Fibroblast of lung (primary cell): ENCODE measurements around the gene TRERF1. TPM values are rescaled to one million over a fixed set of nuclear protein-coding genes. Genes with fewer than 3 reads are reported as not detected.

Experiments used
- DNase-seq, 2 donors: peaks; one replicate each; pipeline versions ENCODE4 v3.0.0 to v3.0.0-alpha.2; 2010; ENCODE audit warnings: low read depth in 2 of 2
- H2AFZ ChIP-seq: 2 replicates; pipeline ENCODE4 v1.5.1; 2012; ENCODE audit warnings: low read length, control low read depth, inconsistent platforms
- H3K27ac ChIP-seq: 2 replicates; pipeline ENCODE4 v1.5.1; 2011; ENCODE audit warnings: low read length, control low read depth; ENCODE audit not compliant: insufficient read depth
- H3K27me3 ChIP-seq: 2 replicates; pipeline ENCODE4 v1.5.1; 2011; ENCODE audit warnings: mild to moderate bottlenecking, low read length; ENCODE audit not compliant: control insufficient read depth, insufficient read depth
- H3K36me3 ChIP-seq: 2 replicates; pipeline ENCODE4 v1.5.1; 2011; ENCODE audit warnings: low read length; ENCODE audit not compliant: control insufficient read depth, insufficient read depth
- H3K4me1 ChIP-seq: 2 replicates; pipeline ENCODE4 v1.5.1; 2011; ENCODE audit warnings: low read length; ENCODE audit not compliant: control insufficient read depth, insufficient read depth; ENCODE audit errors: extremely low read depth
- H3K4me2 ChIP-seq: 2 replicates; pipeline ENCODE4 v1.5.1; 2011; ENCODE audit warnings: low read length, control low read depth; ENCODE audit not compliant: insufficient read depth; ENCODE audit errors: extremely low read depth
- H3K4me3 ChIP-seq, 4 experiments: fragments of 200-600 bp in 1 of 4; sonication (generic) in 1 of 4; replicated peaks in 1 of 4; 2 replicates each; pipeline ENCODE4 v1.5.1; 2011 to 2016; ENCODE audit warnings: low read length in 4 of 4, low read depth in 3 of 4, mild to moderate bottlenecking in 3 of 4, control low read depth in 2 of 4, inconsistent platforms in 1 of 4, mixed read lengths in 1 of 4; ENCODE audit not compliant: insufficient read depth in 1 of 4; ENCODE audit errors: control extremely low read depth in 1 of 4
- H3K79me2 ChIP-seq: 2 replicates; pipeline ENCODE4 v1.5.1; 2012; ENCODE audit warnings: mild to moderate bottlenecking, low read length, inconsistent platforms; ENCODE audit not compliant: control insufficient read depth, insufficient read depth
- H3K9ac ChIP-seq: 2 replicates; pipeline ENCODE4 v1.5.1; 2011; ENCODE audit warnings: mild to moderate bottlenecking, low read length, control low read depth; ENCODE audit not compliant: insufficient read depth
- H3K9me3 ChIP-seq: 2 replicates; pipeline ENCODE4 v1.5.1; 2012; ENCODE audit warnings: low read depth, low read length; ENCODE audit not compliant: control insufficient read depth, insufficient read depth
- H4K20me1 ChIP-seq: 2 replicates; pipeline ENCODE4 v1.5.1; 2011; ENCODE audit warnings: low read length; ENCODE audit not compliant: control insufficient read depth, insufficient read depth; ENCODE audit errors: extremely low read depth
- CTCF ChIP-seq, 2 donors: IDR thresholded peaks in 1 of 2; conservative IDR thresholded peaks in 1 of 2; 1 replicate in 1 of 2; 2 replicates in 1 of 2; pipeline ENCODE4 v1.5.1; 2011 to 2012; ENCODE audit warnings: low read length in 2 of 2, control low read depth in 1 of 2, inconsistent platforms in 1 of 2, low read depth in 1 of 2, mild to moderate bottlenecking in 1 of 2
- EZH2 ChIP-seq: IDR thresholded peaks from 2 replicates; pipeline ENCODE4 v1.5.1; 2012; ENCODE audit warnings: low read length, control low read depth, mild to moderate bottlenecking; ENCODE audit errors: missing control alignments
- polyA plus RNA-seq, 2 donors: library from polyadenylated mRNA; depleted of rRNA in 1 of 2; stranded (reverse) in 1 of 2; unstranded in 1 of 2; fragments of >200 nt; gene quantifications; 2 replicates each; pipeline ENCODE4 v1.2.1, GENCODE V29; 2011 to 2012; ENCODE audit warnings: missing spikeins in 1 of 2
- total RNA-seq: library from RNA; depleted of rRNA; stranded (reverse); fragments of >200 nt; gene quantifications from 2 replicates; pipeline ENCODE4 v1.2.1, GENCODE V29; 2014

Gene TRERF1
- total and polyA plus RNA-seq, 2 donors (not counting 1 experiment from before 2014, with no cell fraction given): 6.3 to 8.3 TPM

DNA sequence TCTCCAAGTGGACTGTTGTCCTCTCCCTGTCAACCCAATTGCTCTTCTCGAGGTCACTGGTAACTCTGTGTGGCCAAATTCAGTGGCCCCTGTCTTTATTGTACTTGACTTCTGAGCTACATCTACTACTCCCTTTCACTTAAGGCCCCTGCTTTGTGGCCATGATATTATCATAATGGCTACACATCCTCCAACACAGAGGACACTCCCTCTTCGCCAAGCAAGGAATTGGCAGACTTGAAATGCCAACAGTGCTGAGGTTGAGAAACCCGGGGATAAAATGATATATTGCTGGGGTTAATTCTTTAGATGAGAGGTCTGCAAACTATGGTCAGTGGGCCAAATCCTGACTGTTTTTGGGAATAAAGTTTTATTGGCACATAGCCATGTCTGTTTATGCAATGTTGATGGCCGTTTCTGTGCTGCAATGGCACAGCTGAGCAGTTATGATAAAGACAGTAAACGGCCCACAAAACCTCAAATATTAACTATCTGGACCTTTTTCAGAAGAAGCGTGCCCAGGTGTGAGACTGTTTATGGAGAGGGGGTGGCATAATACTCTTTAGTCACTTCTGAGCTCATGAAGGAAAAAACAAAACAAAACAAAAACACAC is 222.1 kb downstream of the TRERF1 start:
- TF ChIP-seq EZH2 (no peak), CTCF (conservative IDR thresholded peaks at IDR 0.05 in 1 of 2, IDR thresholded peaks at IDR 0.05 in 1 of 2; ENCODE audit: low read depth in 1 of 2, low read length in 2 of 2) (no peak)
- no peak for DNase-seq
- Histone ChIP-seq H3K4me3 (no peak overlapping the region), H3K27me3 (no peaks in the 10 kb centered on the region), H3K4me1 (peaks cover 13% of the 10 kb centered on the region), H3K36me3 (peaks cover 7% of the 10 kb centered on the region), H3K9me3 (no peaks in the 10 kb centered on the region), H3K4me2 (no peak overlapping the region), H3K27ac (no peak overlapping the region), H3K9ac (no peak overlapping the region), H4K20me1 (no peaks in the 10 kb centered on the region), H2AFZ (no peak overlapping the region), H3K79me2 (no peaks in the 10 kb centered on the region)

DNA sequence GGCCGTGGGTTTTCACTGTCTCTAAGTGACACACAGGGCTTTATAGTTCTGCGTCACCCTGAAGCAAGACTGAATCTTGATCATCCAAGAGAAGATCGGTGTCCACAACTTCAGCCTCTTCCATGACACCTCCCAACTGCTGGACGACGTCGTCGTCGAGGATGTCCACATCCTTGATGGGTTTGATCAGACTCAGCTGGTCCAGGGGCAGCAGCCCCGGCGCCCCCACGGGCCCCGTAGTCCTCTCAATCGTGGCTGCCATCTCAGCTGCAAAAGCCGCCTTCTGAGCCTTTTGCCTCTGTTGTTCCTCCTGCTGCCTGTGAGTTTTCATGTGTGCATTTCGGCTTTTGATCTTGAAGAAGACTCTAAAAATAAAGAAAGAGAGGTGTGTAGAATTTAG is 223.4 kb downstream of the TRERF1 start:
- no peak for DNase-seq
- H4K20me1 ChIP-seq: no peaks in the 10 kb centered on the region
- no peak overlapping the region for H3K9ac ChIP-seq
- no peak overlapping the region for H3K27ac ChIP-seq
- no peaks in the 10 kb centered on the region for H3K79me2 ChIP-seq
- no peaks in the 10 kb centered on the region for H3K27me3 ChIP-seq
- H3K4me2 ChIP-seq: no peak overlapping the region
- peaks cover 13% of the 10 kb centered on the region for H3K4me1 ChIP-seq
- no peak for TF ChIP-seq EZH2
- no peak for TF ChIP-seq CTCF (conservative IDR thresholded peaks at IDR 0.05 in 1 of 2, IDR thresholded peaks at IDR 0.05 in 1 of 2; ENCODE audit: low read depth in 1 of 2, low read length in 2 of 2)
- peaks cover 7% of the 10 kb centered on the region for H3K36me3 ChIP-seq
- H3K9me3 ChIP-seq: no peaks in the 10 kb centered on the region
- no peak overlapping the region for H2AFZ ChIP-seq
- H3K4me3 ChIP-seq: no peak overlapping the region

DNA sequence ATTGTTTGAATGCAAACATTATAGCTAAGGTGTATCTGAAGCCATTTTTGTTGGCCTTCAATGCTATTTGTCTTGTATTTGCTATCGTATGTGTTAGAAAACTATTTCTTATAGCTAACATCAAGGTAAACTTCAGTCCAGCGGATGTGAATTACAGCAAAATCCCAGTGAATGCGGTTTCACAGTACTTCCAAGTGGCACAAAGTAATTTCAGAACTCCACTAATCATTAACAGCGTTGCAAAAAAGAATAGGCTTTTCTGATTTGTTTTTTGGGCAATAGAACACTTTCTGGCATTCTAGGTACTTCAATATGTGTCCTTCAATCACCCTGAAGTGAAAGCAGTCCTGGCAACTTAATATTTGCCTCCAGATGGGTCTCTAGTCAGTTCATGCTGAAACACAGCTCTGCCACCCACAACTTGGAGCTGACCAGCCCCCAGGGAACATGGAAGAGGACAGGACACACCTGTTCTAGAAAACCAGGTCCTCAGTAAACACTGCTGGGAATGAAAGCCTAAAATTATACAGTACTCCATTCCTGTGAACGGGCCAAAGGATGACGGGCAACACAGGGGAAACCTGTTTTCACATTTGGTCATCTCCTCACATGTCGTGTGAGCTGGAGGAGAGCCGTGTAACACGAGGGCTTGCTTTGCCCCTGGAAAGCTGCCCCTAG is 224.4 kb downstream of the TRERF1 start:
- Histone ChIP-seq H3K27me3 (no peaks in the 10 kb centered on the region), H3K9me3 (no peaks in the 10 kb centered on the region), H2AFZ (no peak overlapping the region), H3K36me3 (peaks cover 7% of the 10 kb centered on the region), H3K4me2 (peak overlapping the region; percentile 46), H4K20me1 (no peaks in the 10 kb centered on the region), H3K9ac (no peak overlapping the region), H3K79me2 (no peaks in the 10 kb centered on the region), H3K27ac (peak overlapping the region; percentile 80), H3K4me3 (no peak overlapping the region), H3K4me1 (peaks cover 13% of the 10 kb centered on the region)
- no peak for DNase-seq
- TF ChIP-seq CTCF (conservative IDR thresholded peaks at IDR 0.05 in 1 of 2, IDR thresholded peaks at IDR 0.05 in 1 of 2; ENCODE audit: low read depth in 1 of 2, low read length in 2 of 2) (no peak), EZH2 (no peak)
